Measurements from ENCODE around the gene PXN.
"Not testable (repeated sequence)": the region's sequence is repeated elsewhere in the genome, so short reads cannot be mapped to it uniquely, and the experiment has no call there.

GRCh38 chr12:120213182-120213581 is 52.3 kb downstream of the PXN start:
- TF ChIP-seq, protein P1, sequence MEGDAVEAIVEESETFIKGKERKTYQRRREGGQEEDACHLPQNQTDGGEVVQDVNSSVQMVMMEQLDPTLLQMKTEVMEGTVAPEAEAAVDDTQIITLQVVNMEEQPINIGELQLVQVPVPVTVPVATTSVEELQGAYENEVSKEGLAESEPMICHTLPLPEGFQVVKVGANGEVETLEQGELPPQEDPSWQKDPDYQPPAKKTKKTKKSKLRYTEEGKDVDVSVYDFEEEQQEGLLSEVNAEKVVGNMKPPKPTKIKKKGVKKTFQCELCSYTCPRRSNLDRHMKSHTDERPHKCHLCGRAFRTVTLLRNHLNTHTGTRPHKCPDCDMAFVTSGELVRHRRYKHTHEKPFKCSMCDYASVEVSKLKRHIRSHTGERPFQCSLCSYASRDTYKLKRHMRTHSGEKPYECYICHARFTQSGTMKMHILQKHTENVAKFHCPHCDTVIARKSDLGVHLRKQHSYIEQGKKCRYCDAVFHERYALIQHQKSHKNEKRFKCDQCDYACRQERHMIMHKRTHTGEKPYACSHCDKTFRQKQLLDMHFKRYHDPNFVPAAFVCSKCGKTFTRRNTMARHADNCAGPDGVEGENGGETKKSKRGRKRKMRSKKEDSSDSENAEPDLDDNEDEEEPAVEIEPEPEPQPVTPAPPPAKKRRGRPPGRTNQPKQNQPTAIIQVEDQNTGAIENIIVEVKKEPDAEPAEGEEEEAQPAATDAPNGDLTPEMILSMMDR (IDR thresholded peaks at IDR 0.05): not testable (repeated sequence)
- TF ChIP-seq POLR2A (IDR thresholded peaks at IDR 0.05): not testable (repeated sequence)

Measured in body of pancreas (tissue), 4 donors.